Ishikawa (cell line): ENCODE results near the gene EYS.

ENCODE experiments used
- CEBPB ChIP-seq: IDR thresholded peaks from 2 replicates; pipeline ENCODE4 v1.6.1; 2012
- CREB1 ChIP-seq: IDR thresholded peaks from 2 replicates; pipeline ENCODE4 v1.6.1; 2012; ENCODE audit warnings: low read depth
- EGR1 ChIP-seq: IDR thresholded peaks from 2 replicates; pipeline ENCODE4 v1.6.1; 2012
- EP300 ChIP-seq: IDR thresholded peaks from 2 replicates; pipeline ENCODE4 v1.6.1; 2012; ENCODE audit warnings: borderline replicate concordance
- FOXM1 ChIP-seq: IDR thresholded peaks from 2 replicates; pipeline ENCODE4 v1.6.1; 2012; ENCODE audit warnings: low read depth, borderline replicate concordance
- NFIC ChIP-seq: IDR thresholded peaks from 2 replicates; pipeline ENCODE4 v1.6.1; 2012
- RAD21 ChIP-seq: IDR thresholded peaks from 2 replicates; pipeline ENCODE4 v1.6.1; 2012; ENCODE audit warnings: low read depth
- TAF1 ChIP-seq: IDR thresholded peaks from 2 replicates; pipeline ENCODE4 v1.6.1; 2012; ENCODE audit warnings: low read depth, mild to moderate bottlenecking
- TCF12 ChIP-seq: IDR thresholded peaks from 2 replicates; pipeline ENCODE4 v1.6.1; 2012; ENCODE audit warnings: low read depth
- TEAD4 ChIP-seq: IDR thresholded peaks from 2 replicates; pipeline ENCODE4 v1.6.1; 2012
- YY1 ChIP-seq: IDR thresholded peaks from 2 replicates; pipeline ENCODE4 v1.6.1; 2012; ENCODE audit warnings: low read depth
- ZBTB7A ChIP-seq: IDR thresholded peaks from 2 replicates; pipeline ENCODE4 v1.6.1; 2012; ENCODE audit warnings: low read depth
- TF ChIP-seq, protein P1 (sequence below): IDR thresholded peaks from 2 replicates; pipeline ENCODE4 v1.6.1; 2012
- TF ChIP-seq, protein P2 (sequence below): IDR thresholded peaks from 2 replicates; pipeline ENCODE4 v1.6.1; 2012
- TF ChIP-seq, protein P3 (sequence below): IDR thresholded peaks from 2 replicates; pipeline ENCODE4 v1.6.1; 2012; ENCODE audit warnings: low read depth, mild to moderate bottlenecking

Gene EYS

DNA sequence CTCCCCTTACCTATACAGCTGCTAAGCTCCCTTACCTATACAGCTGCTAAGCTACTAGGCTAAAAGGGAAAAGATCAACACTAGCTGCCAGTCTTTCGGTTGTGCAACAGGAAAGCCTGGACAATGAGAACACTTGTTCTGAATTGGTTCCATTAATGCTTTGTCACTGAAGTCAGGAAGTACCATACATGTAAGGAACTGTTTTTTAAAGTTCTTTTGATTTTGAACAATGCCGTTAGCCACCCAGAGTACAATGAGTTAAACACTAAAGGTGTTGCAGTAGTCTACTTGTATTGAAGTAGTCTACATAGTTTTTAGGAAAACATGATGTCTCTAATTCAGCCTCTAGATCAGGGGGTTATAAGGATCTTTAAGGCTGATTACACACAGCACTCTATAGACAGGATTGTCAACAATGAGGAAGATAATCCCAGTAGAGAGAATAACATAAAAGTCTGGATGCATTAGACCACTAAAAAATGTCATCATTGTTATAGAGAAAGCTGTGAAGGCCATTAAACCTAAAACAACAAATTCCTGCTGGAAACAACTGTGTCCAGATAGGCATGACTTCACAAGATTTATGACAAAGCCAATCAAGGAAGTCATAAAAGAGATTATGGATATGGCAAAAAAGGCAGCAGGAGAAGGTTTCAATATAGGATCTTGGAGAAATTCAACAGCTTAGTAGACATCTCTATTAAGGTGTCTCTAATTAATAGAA, 1765.1 kb downstream of the EYS start:
- TF ChIP-seq EGR1 (no peak), FOXM1 (no peak)
- TF ChIP-seq, protein P1, sequence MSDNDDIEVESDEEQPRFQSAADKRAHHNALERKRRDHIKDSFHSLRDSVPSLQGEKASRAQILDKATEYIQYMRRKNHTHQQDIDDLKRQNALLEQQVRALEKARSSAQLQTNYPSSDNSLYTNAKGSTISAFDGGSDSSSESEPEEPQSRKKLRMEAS: no peak

DNA sequence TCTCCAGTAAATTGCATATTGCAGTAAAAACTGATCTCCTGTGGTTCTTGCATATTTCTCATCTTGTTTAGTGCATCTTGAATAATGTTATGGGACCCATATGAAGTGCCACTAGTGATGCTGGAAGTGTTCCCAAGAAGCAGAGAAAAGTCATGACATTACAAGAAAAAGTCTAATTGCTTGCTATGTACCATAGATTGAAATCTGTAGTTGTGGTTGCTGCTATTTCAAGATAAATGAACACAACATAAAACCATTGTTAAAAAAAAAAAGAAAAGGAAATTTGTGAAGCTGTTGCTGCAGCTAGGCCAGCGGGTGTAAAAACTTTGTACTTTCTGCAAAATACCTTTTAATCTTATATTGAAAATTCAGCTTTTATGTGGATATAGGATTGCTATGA, 1767.0 kb downstream of the EYS start:
- TF ChIP-seq EP300 (no peak), FOXM1 (no peak), RAD21 (no peak), CEBPB (no peak), NFIC (no peak), EGR1 (no peak), YY1 (no peak), TAF1 (no peak), TEAD4 (no peak), ZBTB7A (no peak), TCF12 (no peak)
- TF ChIP-seq, protein P1: no peak

DNA sequence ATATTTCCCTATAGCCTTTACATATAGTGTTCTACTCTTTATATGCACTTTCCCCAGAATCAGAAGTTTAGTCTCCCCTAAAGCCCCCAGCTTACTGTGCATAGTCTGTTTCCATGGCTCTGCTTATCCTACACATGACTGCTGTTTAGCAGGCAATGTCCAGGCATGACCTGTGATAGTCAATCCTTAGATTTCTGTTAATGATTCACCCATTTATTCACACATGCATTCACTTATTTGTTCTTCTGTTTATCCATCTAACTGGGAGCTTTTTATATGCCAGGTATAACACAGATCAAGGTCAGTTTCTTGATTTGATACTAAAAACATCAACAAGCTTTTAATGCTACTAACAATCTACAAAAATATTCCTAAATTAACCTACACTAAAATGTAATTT, 1770.6 kb downstream of the EYS start:
- TF ChIP-seq YY1 (no peak), TCF12 (no peak), ZBTB7A (no peak), EP300 (no peak), TEAD4 (no peak), TAF1 (no peak), CEBPB (no peak), FOXM1 (no peak), NFIC (no peak), RAD21 (no peak), CREB1 (no peak), EGR1 (no peak)
- TF ChIP-seq, protein P2, sequence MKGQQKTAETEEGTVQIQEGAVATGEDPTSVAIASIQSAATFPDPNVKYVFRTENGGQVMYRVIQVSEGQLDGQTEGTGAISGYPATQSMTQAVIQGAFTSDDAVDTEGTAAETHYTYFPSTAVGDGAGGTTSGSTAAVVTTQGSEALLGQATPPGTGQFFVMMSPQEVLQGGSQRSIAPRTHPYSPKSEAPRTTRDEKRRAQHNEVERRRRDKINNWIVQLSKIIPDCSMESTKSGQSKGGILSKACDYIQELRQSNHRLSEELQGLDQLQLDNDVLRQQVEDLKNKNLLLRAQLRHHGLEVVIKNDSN: no peak
- TF ChIP-seq, protein P3, sequence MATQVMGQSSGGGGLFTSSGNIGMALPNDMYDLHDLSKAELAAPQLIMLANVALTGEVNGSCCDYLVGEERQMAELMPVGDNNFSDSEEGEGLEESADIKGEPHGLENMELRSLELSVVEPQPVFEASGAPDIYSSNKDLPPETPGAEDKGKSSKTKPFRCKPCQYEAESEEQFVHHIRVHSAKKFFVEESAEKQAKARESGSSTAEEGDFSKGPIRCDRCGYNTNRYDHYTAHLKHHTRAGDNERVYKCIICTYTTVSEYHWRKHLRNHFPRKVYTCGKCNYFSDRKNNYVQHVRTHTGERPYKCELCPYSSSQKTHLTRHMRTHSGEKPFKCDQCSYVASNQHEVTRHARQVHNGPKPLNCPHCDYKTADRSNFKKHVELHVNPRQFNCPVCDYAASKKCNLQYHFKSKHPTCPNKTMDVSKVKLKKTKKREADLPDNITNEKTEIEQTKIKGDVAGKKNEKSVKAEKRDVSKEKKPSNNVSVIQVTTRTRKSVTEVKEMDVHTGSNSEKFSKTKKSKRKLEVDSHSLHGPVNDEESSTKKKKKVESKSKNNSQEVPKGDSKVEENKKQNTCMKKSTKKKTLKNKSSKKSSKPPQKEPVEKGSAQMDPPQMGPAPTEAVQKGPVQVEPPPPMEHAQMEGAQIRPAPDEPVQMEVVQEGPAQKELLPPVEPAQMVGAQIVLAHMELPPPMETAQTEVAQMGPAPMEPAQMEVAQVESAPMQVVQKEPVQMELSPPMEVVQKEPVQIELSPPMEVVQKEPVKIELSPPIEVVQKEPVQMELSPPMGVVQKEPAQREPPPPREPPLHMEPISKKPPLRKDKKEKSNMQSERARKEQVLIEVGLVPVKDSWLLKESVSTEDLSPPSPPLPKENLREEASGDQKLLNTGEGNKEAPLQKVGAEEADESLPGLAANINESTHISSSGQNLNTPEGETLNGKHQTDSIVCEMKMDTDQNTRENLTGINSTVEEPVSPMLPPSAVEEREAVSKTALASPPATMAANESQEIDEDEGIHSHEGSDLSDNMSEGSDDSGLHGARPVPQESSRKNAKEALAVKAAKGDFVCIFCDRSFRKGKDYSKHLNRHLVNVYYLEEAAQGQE: no peak
- TF ChIP-seq, protein P1: no peak

DNA sequence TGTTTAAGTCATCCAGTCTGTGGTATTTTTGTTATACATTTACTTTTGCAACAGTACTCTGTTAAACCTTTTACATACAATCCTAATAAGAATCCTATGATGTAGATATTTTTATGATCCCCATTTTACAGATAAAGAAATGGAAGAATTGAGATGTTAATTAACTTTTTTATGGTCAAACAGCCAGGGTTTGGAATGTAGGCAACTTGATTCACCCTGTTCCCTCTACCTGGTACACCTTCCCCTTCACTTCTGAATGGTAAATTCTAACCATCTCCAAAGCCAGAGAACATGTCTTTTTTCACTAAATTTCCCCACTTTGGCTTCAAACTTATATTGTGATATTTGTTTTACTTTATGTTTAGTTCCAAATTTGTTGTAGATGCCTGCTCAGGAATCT, 1771.3 kb downstream of the EYS start:
- TF ChIP-seq CREB1 (no peak), EGR1 (no peak), EP300 (no peak), RAD21 (no peak), ZBTB7A (no peak), TEAD4 (no peak), TAF1 (no peak), FOXM1 (no peak)
- TF ChIP-seq, protein P1: no peak
- TF ChIP-seq, protein P3: no peak

DNA sequence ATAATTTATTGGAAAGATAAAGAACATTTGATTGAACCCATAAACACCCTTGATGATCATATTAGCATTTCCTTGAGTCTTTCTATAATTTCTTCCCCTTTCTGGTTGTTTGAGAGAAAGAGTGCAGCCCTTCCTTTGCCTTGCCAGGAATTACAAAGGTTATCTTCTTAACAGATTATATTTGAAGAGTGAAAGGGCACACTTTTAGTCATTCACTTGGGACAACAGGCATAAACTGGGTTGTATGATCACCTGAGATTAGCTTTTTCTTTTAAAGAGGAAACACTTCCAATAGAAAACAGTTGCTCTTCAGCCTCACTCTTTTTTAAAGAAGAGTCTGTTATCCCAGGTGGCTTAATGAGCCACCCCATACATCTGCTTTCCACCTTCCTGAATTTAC, 1776.2 kb downstream of the EYS start:
- TF ChIP-seq YY1: no peak
- TF ChIP-seq CREB1: no peak
- no peak for TF ChIP-seq RAD21
- no peak for TF ChIP-seq CEBPB
- TF ChIP-seq TEAD4: no peak
- TF ChIP-seq TAF1: no peak
- TF ChIP-seq, protein P2: no peak
- TF ChIP-seq TCF12: no peak
- TF ChIP-seq EGR1: no peak
- no peak for TF ChIP-seq NFIC
- no peak for TF ChIP-seq FOXM1
- TF ChIP-seq, protein P1: no peak
- no peak for TF ChIP-seq ZBTB7A
- TF ChIP-seq EP300: no peak
- TF ChIP-seq, protein P3: no peak
